Thymus (tissue), 11 donors: ENCODE results near the gene MAS1L. TPM values are rescaled to one million over a fixed set of nuclear protein-coding genes. Genes with fewer than 3 reads are reported as not detected.

Source experiments
- DNase-seq, 9 donors: peaks; one replicate each; pipeline ENCODE4 v3.0.0-alpha.2; 2013; ENCODE audit warnings: low spot score in 9 of 9, low read depth in 6 of 9, missing footprints in 1 of 9
- H3K27ac ChIP-seq, 2 donors: one replicate each; pipeline ENCODE4 v1.5.1; 2013; ENCODE audit warnings: control low read depth in 1 of 2, low read depth in 1 of 2, low read length in 1 of 2, mild to moderate bottlenecking in 1 of 2, moderate library complexity in 1 of 2
- H3K27me3 ChIP-seq, 2 donors: one replicate each; pipeline ENCODE4 v1.5.1; 2013; ENCODE audit warnings: low read length in 1 of 2; ENCODE audit not compliant: control insufficient read depth in 2 of 2, insufficient read depth in 1 of 2
- H3K36me3 ChIP-seq, 2 donors: one replicate each; pipeline ENCODE4 v1.5.1; 2013; ENCODE audit warnings: low read length in 1 of 2, mild to moderate bottlenecking in 1 of 2, moderate library complexity in 1 of 2; ENCODE audit not compliant: control insufficient read depth in 2 of 2, insufficient read depth in 2 of 2
- H3K4me1 ChIP-seq, 2 donors: one replicate each; pipeline ENCODE4 v1.5.1; 2013; ENCODE audit warnings: low read length in 2 of 2; ENCODE audit not compliant: control insufficient read depth in 2 of 2, insufficient read depth in 2 of 2
- H3K4me3 ChIP-seq, 2 donors: one replicate each; pipeline ENCODE4 v1.5.1; 2013; ENCODE audit warnings: low read length in 2 of 2, control low read depth in 1 of 2, mild to moderate bottlenecking in 1 of 2
- H3K9me3 ChIP-seq, 2 donors: one replicate each; pipeline ENCODE4 v1.5.1; 2013; ENCODE audit warnings: low read length in 1 of 2, mild to moderate bottlenecking in 1 of 2; ENCODE audit not compliant: control insufficient read depth in 2 of 2, insufficient read depth in 1 of 2
- WGBS: extraction: QIAGEN DNeasy Blood & Tissue Kit; methylation state at CpG from one replicate; pipeline ENCODE4 v1.1.7; 2013; 5-methylcytosine and 5-hydroxymethylcytosine counted together
- polyA plus RNA-seq: library from polyadenylated mRNA; stranded (reverse); fragments of 200-250 nt; gene quantifications from one replicate; pipeline ENCODE4 v1.2.3, GENCODE V29; 2013
- total RNA-seq: library from RNA; stranded (reverse); fragments of 120-200 nt; gene quantifications from one replicate; pipeline ENCODE4 v1.2.4, GENCODE V29; 2013
- donor health status: healthy.

MAS1L gene
- total and polyA plus RNA-seq, 2 donors: not detected

DNA sequence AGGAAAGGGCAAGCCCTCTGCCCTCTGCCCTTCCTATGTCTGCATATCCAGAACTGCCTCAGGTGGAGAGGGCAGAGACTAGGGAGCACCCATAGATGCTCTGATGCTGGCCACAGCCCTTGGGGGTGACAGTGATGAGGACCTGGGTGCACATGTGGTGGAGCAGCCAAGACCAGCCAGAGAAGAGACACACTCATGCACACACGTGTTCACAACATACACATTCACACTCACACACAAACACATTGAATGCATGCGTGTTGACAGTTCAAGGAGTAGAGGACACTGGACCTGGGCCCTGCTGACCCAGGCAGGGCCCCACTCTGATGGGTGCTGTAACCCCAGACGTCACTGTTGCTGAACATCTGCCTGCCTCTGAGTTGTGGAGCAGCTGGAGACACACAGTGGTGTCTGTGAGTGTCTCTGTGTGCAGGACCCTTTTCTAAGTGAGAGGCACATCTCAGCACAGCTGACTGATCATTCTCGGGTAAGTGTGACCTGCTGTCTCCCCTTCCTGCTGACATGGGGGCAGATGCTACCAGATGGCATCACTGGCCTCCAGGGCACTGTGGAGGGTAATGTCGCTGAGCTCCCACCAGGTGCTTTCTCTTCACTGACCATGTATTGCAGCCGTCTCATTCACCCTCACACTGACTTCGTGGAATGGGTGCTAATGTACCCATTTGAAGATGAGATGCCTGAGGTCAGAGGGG is 30.1 kb upstream of the MAS1L start:
- no peak overlapping the region for H3K27ac ChIP-seq
- H3K4me3 ChIP-seq: no peak overlapping the region
- no peaks in the 10 kb centered on the region for H3K9me3 ChIP-seq
- H3K4me1 ChIP-seq: no peaks in the 10 kb centered on the region
- 95% methylated on average over 7 of the region's 7 CpGs for WGBS
- no peak for DNase-seq
- H3K36me3 ChIP-seq: no peaks in the 10 kb centered on the region
- no peaks in the 10 kb centered on the region for H3K27me3 ChIP-seq

DNA sequence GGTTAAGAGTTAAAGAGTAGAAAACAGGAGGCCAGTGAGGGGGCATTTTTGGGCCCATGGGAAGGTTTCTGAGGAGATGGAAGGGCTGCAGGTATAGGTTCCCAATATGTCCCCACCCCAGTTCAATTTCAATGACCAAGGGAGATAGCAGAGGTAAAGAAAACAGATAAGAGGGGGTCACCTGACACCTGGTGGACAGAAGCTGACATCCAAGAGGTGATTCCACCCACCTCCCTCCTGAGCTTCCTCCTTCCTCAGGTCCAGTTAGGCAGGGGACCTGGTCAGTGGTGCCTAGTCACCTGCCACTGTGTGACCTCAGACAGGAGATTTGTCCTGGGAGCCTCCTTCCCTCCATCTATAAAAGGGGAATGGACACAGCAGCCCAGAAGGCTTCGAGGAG is 29.5 kb upstream of the MAS1L start:
- 97% methylated on average over 1 of the region's 1 CpG for WGBS
- DNase-seq: no peak

DNA sequence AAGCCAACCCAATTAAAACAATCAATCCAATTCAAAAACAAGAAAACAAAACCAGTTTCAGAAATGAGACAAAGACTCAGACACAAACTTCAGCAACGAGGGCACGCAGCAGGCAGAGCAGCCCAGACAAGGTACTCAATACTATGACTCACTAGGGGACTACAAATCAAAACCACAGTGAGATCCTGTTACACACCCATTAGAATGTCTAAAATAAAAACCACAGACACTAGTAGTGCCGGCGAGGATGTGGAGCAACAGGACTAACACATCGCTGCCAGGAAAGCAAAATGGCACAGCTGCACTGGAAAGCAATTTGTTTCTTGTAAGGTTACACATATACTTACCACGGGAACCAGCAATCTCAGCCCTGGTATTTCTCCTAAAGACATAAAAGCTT is 28.4 kb upstream of the MAS1L start:
- H3K27me3 ChIP-seq: no peaks in the 10 kb centered on the region
- 15% methylated on average over 6 of the region's 6 CpGs for WGBS
- peak in 1 of 9 donors; percentile 10 for DNase-seq

More for the DNA sequence above, 29.5 kb upstream of the MAS1L start:
- Histone ChIP-seq H3K27me3 (no peaks in the 10 kb centered on the region), H3K27ac (no peak overlapping the region), H3K9me3 (no peaks in the 10 kb centered on the region), H3K4me3 (no peak overlapping the region), H3K36me3 (no peaks in the 10 kb centered on the region), H3K4me1 (no peaks in the 10 kb centered on the region)

DNA sequence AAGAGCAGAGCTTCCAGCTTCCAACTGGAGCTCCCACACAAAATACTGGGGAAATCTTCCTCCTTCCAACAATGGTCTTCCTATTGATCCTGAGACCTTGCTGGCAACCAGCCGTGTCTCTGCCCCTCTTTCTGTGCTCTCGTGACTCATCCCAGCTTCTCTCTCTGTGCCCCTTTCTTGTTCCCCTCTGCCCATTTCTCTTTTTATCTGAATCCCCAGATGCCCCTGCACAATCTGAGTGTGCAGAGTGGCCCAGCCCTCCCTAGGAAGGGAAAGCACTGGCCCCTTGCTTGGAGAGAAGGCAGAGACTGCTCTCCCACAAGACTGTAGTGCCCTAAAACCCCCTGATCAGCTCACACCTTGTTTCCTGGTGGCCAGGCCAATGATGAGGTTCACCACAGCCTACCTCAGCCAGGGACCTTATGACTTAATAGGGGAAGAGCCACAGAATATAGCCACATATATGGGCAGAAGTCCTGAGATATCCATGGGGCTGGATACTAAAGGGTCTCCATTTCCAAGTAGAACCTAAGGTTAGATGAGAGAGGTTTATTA is 23.1 kb upstream of the MAS1L start:
- Histone ChIP-seq H3K27me3 (no peaks in the 10 kb centered on the region), H3K4me1 (no peaks in the 10 kb centered on the region), H3K4me3 (no peak overlapping the region), H3K36me3 (no peaks in the 10 kb centered on the region), H3K27ac (no peak overlapping the region), H3K9me3 (no peaks in the 10 kb centered on the region)
- 97% methylated on average over 2 of the region's 2 CpGs for WGBS
- no peak for DNase-seq

More for the DNA sequence above, 28.4 kb upstream of the MAS1L start:
- H3K9me3 ChIP-seq: no peaks in the 10 kb centered on the region
- H3K27ac ChIP-seq: no peak overlapping the region
- H3K4me3 ChIP-seq: no peak overlapping the region
- no peaks in the 10 kb centered on the region for H3K36me3 ChIP-seq
- H3K4me1 ChIP-seq: no peaks in the 10 kb centered on the region

DNA sequence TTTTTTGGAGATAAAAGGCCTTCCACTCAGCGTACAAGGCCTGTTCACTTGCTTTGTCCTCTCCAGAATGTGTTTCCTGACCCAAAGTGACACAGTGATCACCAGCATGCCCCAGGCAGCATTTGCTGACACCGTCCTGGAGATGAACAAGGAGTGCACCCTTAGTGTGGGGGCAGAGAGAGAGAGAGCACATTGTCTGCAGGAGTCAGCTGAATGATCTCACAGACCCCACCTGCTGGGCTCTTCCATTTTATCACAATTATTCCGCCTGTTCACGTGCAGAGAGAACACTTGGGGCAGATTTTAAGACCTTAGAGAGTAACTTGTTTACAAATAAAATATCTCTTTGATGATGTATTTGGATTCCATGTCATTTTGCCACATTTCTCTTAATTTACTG is 22.4 kb upstream of the MAS1L start:
- Histone ChIP-seq H3K27me3 (no peaks in the 10 kb centered on the region), H3K4me3 (no peak overlapping the region)

DNA sequence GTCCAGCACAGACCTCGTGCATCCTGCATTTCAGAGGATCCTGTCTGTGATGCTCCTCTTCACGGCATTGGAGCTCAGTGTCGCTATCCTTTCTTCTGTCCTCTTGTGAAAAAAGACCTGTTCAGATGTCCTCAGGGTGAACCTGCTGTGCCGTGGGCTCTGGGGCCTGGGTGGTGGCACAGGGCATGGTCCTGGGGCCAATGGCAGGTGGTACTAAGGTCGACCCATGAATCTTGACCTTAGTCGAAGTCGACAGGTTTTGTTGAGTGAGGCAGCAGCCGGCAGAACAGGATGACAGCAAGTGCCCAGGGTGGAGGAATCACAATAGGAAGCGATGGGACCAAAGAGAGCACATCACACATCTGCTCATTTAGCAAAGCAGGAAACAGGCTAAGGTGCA is 22.0 kb upstream of the MAS1L start:
- Histone ChIP-seq H3K4me3 (no peak overlapping the region), H3K36me3 (no peaks in the 10 kb centered on the region), H3K9me3 (no peaks in the 10 kb centered on the region), H3K4me1 (no peaks in the 10 kb centered on the region), H3K27me3 (no peaks in the 10 kb centered on the region), H3K27ac (no peak overlapping the region)
- no peak for DNase-seq
- 87% methylated on average over 9 of the region's 9 CpGs for WGBS

More for the DNA sequence above, 22.4 kb upstream of the MAS1L start:
- no peaks in the 10 kb centered on the region for H3K4me1 ChIP-seq
- DNase-seq: no peak
- no peaks in the 10 kb centered on the region for H3K9me3 ChIP-seq
- no peaks in the 10 kb centered on the region for H3K36me3 ChIP-seq
- no peak overlapping the region for H3K27ac ChIP-seq
- WGBS: 70% methylated on average over 4 of the region's 4 CpGs

DNA sequence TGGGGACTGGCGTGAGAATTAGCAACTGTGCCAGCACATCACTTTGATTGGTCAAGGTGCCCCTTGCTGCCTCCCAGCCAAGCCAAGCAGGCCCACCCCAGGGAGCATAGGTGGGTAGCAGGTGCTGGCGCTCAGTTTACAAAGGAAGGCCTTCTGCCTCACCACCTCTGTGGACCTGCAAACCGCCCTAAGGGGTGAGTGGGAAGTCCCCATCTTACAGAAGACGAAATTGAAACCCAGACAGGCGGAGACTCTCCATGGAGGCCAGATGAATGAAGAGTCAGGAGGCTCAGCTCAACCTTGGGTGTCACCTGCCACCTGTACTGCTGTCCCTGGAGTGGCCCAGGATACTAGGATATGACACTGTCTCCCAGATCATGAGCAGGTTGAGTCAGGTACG is 21.5 kb upstream of the MAS1L start:
- no peak overlapping the region for H3K27ac ChIP-seq
- H3K36me3 ChIP-seq: no peaks in the 10 kb centered on the region
- H3K4me3 ChIP-seq: no peak overlapping the region
- H3K4me1 ChIP-seq: no peaks in the 10 kb centered on the region
- DNase-seq: no peak
- H3K9me3 ChIP-seq: no peaks in the 10 kb centered on the region
- H3K27me3 ChIP-seq: no peaks in the 10 kb centered on the region
- WGBS: 88% methylated on average over 6 of the region's 6 CpGs

DNA sequence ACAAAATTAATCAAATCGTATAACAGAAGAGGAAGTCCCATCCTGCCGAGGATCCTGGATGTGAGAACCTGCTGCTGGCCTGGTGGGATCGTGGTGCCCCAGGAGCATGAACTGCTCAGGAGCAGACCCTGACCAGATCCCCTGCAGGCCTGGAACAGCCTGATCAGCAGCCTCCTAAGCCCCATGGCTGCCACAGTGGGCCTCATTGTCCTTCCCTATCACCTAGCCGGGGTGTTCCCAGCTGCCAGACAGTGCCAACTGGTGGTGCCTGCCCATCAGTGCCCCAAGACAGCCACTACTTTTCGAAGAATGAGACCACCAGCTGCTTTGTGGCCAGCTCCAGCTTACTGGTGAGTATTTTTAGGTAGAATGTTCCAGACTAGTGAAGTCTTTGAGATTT is 19.6 kb upstream of the MAS1L start:
- Histone ChIP-seq H3K27me3 (no peaks in the 10 kb centered on the region), H3K9me3 (no peaks in the 10 kb centered on the region), H3K4me1 (no peaks in the 10 kb centered on the region), H3K36me3 (no peaks in the 10 kb centered on the region), H3K27ac (no peak overlapping the region), H3K4me3 (no peak overlapping the region)
- no peak for DNase-seq
- WGBS: 88% methylated on average over 5 of the region's 5 CpGs

DNA sequence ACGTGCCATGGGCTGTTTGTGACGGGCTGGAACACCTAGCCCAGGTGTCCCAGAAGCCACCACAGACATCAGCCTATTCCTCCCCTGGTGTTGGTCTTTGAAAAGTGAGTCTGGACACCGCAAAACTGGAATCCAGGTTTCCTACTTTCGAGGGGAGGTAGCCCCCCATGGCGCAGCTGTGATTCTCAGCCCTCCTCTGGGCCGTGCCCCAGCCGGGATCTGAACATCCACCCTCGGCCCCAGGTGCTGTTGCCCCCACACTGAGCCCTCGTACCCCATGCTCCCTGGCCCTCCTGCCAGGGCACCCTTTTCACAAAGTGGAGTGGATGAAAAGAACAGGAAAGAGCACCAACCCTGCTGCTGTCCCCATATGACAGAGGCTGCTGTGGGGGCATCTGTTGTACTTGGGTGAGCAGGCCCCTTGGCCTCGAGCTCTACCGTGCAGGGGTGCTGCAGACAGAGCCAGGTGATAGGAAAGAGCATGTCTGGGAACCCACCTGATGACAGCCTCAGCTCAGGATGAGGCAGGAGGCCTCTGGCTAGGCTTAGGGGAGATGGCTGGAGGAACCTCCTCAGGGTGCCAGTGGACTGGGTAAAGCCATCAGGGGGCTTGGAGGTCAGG is 18.8 kb upstream of the MAS1L start:
- no peaks in the 10 kb centered on the region for H3K36me3 ChIP-seq
- WGBS: 90% methylated on average over 11 of the region's 11 CpGs
- H3K27me3 ChIP-seq: no peaks in the 10 kb centered on the region
- DNase-seq: no peak
- no peaks in the 10 kb centered on the region for H3K9me3 ChIP-seq
- H3K27ac ChIP-seq: no peak overlapping the region
- no peak overlapping the region for H3K4me3 ChIP-seq
- no peaks in the 10 kb centered on the region for H3K4me1 ChIP-seq
